ENCODE data around the gene AFMID.

GRCh38 chr17:78144736-78145641 lies 42.2 kb upstream of the AFMID start:
- no peak for TF ChIP-seq POLR2AphosphoS5 (IDR thresholded peaks at IDR 0.05; ENCODE audit: low read depth)
- no peak for TF ChIP-seq EZH2 (IDR thresholded peaks at IDR 0.05; ENCODE audit: low read depth, unreplicated experiment)
- no peak for TF ChIP-seq REST (IDR thresholded peaks at IDR 0.05; ENCODE audit: unreplicated experiment)
- no peak for TF ChIP-seq CTCF (conservative IDR thresholded peaks at IDR 0.05; ENCODE audit: low read depth in 2 of 2)
- no peak for TF ChIP-seq EZH2phosphoT487 (IDR thresholded peaks at IDR 0.05; ENCODE audit: unreplicated experiment)
- TF ChIP-seq STAT1 (IDR thresholded peaks at IDR 0.05; ENCODE audit: unreplicated experiment): no peak
- no peak for TF ChIP-seq JUNB (IDR thresholded peaks at IDR 0.05; ENCODE audit: unreplicated experiment)
- TF ChIP-seq ETS1 (IDR thresholded peaks at IDR 0.05): no peak
